ENCODE data around the gene LAX1.
"Not testable (repeated sequence)": the region's sequence is repeated elsewhere in the genome, so short reads cannot be mapped to it uniquely, and the experiment has no call there.

Gene LAX1

DNA sequence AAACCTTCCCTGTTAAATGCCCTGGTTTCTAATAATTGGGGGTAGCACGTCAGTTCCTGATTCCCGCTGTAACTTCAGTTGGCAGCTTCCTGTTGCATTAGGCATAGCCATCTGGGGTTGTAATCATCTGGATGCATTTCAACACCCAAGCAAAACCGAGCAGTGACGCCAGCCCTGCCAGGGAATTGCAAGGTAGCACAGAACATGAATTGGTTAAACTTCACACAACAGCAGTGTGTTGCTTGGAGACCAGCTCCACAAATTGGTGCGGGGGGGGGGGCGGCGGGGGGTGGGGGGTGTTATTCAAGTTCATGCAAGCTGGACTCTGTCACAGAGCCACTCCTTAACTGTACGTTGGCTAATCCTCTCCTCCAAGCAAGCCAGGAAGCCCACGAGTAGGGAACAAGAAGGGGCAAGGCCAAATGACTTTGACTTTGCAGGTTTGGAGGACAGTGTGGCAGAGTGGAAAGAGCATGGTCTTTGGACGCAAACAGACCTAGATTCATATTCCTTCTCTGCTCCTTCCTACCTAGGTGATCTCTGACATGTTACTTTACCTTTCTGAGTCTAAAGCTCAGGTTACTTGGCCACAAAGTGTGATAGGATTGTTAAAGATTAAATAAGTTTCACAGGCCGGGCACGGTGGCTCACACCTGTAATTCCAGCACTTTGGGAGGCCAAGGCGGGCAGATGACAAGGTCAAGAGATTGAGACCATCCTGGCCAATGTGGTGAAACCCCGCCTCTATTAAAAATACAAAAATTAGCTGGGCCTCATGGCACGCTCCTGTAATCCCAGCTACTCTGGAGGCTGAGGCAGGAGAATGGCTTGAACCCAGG, 4.7 kb downstream of the LAX1 start:
- peak; percentile 92 to 95 for DNase-seq

- no peak for DNase-seq
Measured at GRCh38 chr1:203771901-203772301, 6.9 kb downstream of the LAX1 start.

DNA sequence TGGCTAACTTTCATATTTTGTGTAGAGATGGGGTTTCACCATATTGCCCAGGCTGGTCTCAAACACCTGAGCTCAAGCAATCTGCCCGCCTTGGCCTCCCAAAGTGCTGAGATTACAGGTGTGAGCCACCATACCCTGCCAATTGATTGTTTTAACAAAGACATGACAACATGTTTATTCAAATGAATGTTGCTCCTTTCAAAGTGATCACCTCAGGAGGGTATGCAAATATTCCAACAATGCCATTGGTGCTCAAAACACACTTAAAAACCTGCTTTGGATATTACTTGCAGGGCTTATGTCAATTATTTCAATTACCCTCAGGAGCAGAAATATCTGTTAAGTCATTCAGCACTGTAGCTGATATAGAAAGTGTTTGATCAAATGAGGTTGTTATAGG, 7.9 kb downstream of the LAX1 start:
- DNase-seq, result no peak

DNA sequence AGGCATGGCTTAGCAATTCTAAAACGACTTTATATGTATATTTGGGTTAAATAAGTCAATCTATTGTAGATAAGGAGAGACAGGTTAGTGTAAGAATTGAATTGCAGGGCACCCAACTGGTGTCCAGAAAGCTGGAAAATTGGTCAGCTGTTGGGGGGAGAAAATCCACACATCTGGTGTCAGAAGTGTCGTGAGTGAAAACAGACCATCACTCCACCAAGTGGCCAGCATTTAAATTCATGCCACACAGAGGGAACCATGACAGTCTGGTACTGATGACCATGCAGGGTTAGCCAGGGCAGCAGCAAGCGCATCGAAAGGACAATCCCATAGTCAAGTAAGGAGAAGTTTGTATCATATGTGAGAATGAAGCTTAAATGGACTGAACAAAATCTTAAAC, 11.7 kb downstream of the LAX1 start:
- no peak for DNase-seq

DNA sequence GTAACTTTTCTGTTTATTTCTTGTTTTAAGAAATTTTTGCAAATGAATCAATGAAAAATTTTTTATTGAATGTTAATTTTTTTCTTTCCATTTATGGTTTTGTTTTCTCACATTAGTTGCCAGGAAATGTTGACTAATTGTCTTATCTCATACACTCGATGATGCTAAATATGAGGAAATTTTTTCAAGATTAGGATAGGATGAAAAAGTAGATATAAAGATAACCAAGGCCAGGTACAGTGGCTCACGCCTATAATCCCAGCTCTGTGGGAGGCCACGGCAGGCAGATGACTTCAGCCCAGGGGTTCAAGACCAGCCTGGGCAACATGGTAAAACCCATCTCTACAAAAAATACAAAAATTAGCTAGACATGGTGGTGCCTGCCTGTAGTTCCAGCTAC, 12.6 kb downstream of the LAX1 start:
- DNase-seq, result no peak

DNA sequence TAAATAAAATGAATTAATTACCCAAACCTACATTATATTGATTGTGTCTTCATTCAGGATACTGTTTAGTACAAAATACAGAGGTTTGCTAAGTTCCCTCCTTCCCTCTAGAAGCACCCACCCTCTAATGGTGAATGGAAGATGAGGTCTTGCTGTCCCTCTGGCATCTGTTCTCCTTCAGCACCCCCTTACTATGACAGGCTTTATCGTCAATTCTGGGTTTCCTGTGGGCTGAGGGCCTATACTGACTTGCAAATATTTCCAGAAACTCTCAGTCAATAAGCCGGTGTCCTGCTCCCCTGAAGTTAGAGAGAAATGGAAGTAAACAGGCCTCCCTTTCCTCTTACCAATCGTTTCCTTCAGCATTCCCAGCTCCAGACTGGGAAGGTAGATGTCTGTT, 13.2 kb downstream of the LAX1 start:
- DNase-seq, result no peak

DNA sequence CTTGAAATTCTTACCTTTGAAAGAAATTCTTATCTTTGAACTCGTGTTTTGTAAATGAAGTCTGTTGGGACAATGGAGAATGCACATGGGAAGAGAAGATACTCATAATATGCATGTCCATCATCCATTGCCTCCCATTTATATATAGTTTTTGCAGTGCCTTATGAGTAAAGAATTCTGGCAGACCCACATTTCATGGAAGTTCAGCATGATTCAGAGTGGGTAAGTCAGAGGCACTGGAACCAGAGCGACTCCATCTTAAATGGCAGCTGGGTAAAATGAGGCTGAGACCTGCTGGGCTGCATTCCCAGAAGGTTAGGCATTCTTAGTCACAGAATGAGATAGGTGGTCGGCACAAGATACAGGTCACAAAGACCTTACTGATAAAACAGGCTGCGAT, 13.8 kb downstream of the LAX1 start:
- DNase-seq, result no peak

GRCh38 chr1:203781962-203782361, 17.0 kb downstream of the LAX1 start:
- no peak for DNase-seq

DNA sequence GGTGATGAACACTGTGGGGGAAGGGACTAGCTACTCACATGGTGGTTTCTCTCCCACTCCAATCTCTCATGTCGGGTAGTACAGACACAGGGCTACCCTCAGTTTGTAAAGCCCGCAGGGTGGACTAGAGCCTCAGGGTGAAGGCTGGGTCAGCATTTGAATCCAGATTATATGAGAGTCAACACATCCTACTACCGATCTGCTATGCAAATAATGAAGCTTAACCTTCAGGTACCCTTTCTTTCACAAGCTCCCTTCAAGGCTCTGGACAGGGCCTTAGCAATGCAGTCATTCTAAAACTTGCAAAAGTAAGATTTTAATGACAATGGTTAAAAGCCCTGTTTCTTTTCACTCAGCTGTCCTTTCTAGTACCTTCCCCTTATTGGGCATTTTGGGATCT, 25.0 kb downstream of the LAX1 start:
- no peak for DNase-seq

DNA sequence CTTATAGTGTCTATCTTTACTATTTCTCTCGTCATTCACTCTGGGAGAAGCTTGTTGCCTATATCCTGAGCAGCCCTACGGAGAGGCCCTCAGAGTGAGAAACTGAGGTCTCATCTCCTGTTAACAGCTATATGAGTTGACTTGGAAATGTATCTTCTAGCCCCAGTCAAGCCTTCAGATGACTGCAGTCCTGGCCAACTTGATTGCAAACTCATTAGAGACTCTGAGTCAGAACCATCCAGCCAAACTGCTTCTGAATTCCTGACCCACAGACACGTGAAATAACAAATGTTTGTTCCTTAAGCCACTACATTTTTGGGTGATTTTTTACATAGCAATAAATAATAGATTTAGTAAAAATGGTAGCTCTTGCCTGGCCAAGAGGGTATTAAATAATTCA, 26.5 kb downstream of the LAX1 start:
- DNase-seq, result no peak

DNA sequence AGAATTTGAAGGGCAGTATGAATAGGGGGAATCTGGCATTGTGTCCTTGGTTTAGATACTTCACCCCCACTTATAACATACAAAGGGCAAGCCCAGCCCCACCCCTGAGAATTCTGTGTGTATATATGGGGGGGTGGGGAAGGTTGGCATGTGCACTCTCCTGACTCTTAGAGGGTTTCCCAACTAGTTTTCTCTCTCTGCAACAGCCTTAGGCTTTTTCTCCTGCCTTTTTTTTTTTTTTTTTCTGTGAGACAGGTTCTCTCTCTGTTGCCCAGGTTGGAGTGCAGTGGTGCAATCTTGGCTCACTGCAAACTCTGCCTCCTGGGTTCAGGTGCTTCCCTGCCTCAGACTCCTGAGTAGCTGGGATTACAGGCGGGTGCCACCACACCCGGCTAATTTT, 27.5 kb downstream of the LAX1 start:
- no peak for DNase-seq

DNA sequence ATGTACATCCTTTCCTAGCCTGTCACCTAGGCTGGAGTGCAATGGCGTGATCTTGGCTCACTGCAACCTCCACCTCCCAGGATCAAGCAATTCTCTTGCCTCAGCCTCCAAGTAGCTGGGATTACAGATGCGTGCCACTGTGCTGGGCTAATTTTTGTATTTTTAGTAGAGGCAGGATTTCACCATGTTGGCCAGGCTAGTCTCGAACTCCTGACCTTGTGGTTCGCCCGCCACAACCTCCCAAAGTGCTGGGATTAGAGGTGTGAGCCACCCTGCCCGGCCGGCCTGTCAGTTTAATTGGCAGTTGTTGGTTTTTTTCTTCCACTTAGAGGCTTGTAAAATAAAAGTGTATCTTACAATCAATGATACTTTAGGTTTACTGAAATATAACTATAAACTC, 28.6 kb downstream of the LAX1 start:
- not testable (repeated sequence) for DNase-seq

DNA sequence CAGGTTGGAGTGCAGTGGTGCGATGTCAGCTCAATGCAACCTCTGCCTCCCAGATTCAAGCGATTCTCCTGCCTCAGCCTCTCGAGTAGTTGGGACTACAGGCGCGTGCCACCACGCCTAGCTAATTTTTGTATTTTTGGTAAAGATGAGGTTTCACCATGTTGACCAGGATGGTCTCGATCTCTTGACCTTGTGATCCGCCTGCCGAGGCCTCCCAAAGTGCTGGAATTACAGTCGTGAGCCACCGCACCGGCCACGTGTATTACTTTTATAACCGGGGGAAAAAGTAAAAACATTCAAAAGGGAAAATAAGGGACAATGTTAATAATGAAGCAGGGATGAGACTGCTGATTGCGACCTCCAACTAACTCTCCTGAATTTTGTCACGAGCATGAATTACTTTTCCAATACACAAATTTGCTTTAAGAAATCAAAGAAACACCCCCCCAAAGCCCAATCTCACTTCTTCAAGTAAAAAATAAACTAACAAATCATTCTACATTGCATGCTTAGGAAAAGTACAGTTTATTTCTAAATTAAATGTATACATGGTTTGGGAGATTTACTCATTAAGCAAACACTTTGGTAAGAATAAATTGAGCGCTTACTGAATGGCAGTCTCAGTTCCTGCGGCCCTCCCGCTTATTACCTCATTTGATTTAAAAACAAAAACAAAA, 29.9 kb downstream of the LAX1 start:
- no peak for DNase-seq

DNA sequence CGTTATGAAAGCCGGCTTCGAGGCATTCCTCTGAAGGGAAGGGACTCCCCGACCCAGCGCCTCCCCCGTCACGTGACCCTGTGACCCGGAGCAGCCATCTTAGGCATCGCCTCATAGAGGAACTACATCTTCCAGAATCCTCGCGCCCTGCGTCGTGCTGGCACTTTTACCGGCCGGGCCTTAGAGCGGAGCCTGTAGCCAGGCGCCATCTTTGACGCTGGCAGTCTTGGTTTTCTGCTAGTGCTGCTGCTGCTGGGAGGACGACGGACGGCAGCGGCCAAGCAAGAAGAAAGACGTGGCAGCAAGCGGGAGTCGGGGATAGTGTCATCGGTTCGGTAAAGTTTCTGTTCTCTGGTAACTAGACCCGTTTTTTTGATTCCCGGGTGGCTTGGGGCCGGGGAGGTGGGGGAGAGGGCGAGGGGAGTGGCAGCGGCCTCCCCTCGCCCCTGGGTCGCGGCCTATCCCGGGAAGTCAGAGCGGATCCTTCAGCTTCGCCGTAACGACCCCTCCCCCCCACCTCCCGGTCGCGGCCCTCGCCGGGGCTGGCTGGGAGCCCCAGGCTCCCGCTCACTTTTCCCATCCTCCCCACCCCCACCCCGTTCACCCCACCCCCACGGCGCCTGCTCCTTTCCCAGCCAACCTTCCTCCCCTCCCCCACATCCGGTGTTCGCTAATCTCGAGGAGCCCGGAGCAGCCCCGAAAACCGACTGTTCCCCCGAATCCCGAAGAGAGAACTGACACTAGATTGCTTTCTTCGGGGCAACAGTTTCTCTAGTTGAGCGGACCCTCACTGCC, 30.7 kb downstream of the LAX1 start, which contains the start of the genes ZBED6 and ZC3H11A:
TSS of gene ZBED6 (plus strand) at position 183 of the 795 bp plus-strand sequence. CDS start 1,900 bp downstream, outside the sequence.
TSS of gene ZC3H11A (plus strand) at position 183 of the 795 bp plus-strand sequence. CDS start 21,448 bp downstream, outside the sequence.
- DNase-seq, result peak; percentile 96 to 97

DNA sequence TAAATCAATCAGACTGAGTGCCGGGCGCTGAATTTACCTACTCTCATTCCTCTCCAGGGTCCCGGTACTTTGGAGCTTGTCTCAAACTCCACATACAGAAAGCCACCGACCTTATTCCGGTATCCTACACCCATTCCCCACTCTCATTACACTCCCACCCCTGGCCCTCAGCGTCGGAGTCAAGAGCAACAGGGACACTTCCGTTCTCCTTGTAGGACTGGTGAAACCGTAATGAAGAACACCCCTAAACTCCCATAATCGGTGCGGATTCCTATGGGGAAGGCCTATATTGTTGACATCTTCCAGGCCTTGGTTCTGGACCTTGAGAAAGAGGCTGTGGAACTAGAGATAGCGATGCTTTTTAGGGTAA, 31.2 kb downstream of the LAX1 start:
- peak; percentile 43 to 44 for DNase-seq

DNA sequence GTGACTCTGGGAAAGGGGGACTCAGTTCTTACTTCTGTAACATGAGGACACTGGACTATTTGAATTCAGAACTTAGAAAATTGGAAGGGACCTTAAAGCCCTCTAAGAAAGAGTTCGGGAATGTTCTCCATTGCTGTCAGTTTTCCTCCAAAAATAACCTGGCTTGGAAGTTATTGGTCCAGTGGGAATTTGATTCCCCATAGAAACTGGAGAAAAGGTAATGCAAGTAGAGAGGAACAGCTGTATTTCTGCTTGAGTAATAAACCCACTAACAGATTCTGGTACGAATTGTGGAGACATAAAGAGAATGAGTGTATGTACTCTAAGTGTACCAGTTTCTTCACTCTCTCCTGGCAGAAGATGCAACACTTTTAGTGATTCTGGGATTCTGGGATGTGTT, 32.2 kb downstream of the LAX1 start:
- no peak for DNase-seq

DNA sequence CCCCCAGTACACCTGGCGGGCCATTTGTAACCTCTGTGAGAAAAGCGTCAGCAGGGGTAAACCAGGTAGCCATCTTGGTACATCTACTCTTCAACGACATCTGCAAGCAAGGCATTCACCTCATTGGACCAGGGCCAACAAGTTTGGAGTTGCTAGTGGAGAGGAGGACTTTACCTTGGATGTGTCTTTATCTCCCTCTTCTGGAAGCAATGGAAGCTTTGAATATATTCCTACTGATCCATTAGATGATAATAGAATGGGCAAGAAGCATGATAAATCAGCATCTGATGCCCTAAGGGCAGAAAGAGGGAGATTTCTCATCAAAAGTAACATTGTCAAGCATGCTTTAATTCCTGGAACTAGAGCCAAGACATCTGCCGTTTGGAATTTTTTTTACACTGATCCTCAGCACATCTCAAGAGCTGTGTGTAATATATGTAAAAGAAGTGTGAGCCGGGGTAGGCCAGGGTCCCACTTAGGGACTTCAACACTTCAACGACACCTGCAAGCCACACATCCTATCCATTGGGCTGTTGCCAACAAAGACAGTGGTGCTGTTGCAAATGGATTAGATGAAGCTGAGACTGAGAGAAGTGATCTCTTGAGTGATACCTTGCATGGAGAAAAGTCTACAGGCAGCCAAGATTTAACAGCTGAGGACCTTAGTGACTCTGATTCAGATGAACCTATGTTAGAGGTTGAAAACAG, 33.1 kb downstream of the LAX1 start:
- no peak for DNase-seq

GRCh38 chr1:203799157-203799556, 34.2 kb downstream of the LAX1 start:
- DNase-seq, result no peak

- DNase-seq, result no peak
Measured at GRCh38 chr1:203799971-203800370, 35.0 kb downstream of the LAX1 start.

GRCh38 chr1:203805689-203806088, 40.7 kb downstream of the LAX1 start:
- DNase-seq, result no peak

DNA sequence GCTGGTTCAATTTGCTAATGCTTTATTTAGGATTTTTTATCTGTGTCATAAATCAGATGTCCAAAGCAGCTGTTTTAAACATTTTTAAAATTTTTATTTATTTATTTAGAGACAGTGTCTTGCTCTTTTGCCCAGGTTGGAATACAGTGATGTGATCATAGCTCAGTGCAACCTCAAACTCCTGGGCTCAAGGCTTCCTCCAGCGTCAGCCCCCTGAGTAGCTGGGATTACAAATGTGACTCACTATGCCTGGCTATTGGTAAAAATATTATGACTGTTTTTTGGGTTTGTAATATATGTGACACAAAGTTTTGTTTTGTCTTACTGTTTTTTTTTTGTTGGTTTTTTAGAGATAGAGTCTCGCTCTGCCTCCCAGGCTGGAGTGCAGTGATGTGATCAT, 42.2 kb downstream of the LAX1 start:
- no peak for DNase-seq

DNA sequence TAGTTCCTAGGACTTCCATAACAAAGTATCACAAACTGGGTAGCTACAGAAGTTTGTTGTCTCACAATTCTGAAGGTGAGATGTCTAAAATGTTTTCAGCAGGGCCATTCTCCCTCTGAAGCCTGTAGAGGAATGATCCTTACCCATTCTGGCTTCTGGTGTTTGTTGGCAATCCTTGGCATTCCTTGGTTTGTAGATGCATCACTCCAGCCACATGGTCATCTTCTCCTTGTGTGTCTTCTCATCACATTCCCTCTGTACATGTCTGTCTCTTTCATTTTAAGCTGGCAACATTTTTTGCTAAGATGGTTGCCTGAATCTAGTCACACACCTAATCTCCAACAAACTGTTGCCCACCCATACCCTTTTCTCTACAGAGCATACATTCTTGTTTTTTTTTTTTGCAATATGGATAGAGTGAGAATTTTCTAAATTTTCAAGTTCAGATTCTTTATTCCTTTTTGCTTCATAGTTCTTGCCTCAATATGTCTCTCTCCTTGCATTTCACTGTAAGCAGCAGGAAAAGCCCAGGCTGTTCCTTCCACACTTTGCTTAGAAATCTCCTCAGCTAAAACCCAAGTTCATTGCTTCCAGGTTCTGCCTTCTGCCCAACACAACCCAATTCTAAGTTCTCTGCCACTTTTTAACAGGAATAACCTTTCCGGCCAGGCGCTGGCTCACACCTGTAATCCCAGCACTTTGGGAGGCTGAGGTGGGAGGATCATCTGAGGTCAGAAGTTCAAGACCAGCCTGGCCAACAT, 48.8 kb downstream of the LAX1 start:
- no peak for DNase-seq
